Ecto neural progenitor cell (in vitro differentiated cells): ENCODE measurements around the gene SLC39A1.
"Not testable (repeated sequence)": the region's sequence is repeated elsewhere in the genome, so short reads cannot be mapped to it uniquely, and the experiment has no call there.

Source experiments
- DNase-seq: peaks from one replicate; pipeline ENCODE4 v3.0.0-alpha.2; 2018; ENCODE audit warnings: low spot score

The SLC39A1 gene

DNA sequence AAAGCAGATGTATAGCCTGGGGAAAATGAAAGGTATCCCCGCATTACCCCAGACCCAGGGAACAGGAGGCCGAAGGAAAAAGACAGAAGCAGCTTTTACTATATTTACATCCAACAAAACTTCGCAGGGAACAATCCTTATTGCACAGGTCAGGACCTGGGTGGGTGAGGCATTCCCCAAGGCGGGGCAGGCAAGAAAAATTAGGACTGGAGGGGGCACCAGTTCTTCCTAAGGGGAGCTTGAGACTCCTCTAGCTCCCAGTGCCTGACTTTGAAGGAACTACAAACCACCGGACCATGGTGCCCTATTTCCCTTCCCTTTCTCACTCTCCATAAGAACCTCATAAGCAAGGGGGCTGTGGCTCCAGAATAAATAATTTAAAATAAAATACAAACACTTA, 33.9 kb downstream of the SLC39A1 start:
- no peak for DNase-seq

DNA sequence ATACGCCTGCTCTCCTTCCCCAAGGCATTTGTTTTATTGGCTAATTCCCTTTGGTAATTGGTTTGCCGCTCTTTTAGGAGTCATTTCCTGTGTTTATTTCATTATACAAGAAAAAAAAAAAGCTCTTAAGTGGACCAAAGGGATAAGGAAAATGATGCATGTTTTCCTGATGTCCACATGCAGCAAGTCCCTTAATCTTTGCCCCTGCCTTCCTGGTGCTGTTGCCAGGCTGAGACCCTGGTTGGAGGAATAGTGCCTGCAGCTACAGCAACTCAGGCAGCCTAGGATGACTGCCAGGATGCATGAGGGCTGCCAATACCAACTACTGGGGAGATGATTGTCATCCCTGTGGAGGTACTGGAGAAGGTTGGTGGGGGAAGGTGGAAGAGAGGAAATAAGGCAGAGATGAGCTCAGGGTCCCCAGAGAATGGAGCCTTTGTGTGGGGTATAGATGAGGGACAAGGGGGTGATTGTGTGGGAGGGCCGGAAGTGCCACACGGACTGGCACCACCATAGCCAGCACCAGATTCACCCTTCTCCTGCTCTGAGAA, 34.5 kb downstream of the SLC39A1 start:
- DNase-seq: no peak

DNA sequence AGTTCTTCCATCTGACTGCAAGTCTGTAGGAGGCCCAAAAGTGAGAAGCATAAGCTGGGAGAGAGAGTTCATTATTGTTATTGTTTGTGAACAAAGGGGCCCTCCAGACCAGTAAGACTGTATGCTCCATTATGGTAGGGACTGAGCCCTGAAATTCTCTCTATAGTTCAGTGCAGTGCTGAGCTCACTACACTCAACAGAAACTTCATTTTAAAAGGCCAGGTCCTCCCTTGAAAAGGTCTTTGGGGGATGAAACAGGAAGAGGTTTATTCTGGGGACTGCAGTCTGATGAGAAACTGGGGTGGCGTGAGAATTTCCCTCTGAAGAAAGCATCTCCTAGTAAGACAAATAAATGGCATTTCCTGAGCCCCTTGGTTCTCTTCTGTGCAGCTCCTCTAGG, 35.1 kb downstream of the SLC39A1 start:
- no peak for DNase-seq

DNA sequence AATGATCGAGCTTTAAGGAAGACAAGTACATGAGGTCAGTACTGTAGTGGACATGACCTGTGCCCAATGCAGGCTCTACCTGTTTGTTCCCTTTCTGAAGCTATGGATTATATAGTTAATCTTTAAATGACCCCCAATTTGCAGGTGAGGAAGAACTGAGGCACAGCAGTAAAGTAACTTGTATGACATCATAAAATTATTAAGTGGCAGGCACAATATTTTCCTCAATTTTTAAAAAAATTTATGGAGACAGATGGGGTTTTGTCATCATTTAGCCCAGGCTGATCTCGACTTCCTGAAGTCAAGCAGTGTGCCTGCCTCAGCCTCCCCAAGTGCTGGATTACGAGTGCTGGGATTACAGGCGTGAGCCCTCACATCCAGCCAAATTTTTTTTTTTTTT, 36.9 kb downstream of the SLC39A1 start:
- no peak for DNase-seq

DNA sequence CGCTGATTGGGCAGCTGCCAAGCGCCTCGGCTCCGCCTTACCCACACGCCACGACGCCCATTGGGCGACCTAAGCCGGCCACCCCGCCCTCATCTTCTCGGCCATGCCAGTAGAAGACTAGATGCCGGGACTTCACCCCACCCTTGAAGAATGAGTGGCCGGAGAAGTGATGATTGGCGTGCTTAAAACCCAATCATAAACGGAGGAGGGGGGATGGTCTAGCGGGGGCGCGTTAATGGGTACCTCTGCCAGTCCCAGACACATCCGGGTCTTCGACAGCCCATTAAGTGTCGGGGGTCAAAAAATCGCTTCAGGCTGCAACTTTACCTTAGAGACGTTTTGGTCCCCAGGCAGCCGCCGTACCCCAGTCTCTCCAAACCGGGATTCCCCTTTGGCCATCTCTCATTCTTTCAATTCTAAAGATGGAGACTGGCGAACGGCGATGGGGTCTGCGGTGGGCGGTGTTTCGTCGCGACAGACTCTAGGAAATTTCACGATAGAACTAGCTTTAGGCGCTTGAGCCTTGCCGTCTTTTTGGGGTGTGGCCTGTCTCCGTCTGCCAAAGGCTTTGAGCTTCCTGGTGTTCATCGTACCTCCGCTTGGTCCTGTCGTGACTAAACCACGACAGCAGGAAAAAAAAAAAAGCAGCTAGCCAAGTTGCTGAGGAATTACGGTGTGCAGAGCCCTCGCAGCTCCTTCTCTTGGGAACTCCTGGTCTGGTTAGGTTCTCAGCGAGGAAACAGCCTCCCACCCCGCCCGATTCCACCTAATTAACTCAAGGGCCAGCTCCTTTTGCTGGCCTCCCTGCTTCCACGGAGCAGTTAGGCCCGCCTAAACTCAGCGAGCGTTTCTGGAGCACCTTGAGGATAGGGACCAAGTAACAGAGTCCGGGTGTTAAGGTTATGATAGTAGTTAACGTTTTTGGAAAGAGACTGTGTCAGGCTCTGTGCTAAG, 40.1 kb downstream of the SLC39A1 start, which contains the start of gene GATAD2B:
Gene GATAD2B (minus strand): TSS at position 1 of the 954 bp plus-strand sequence. CDS start 94,625 bp downstream, outside the sequence.
- peak; percentile 99 for DNase-seq

DNA sequence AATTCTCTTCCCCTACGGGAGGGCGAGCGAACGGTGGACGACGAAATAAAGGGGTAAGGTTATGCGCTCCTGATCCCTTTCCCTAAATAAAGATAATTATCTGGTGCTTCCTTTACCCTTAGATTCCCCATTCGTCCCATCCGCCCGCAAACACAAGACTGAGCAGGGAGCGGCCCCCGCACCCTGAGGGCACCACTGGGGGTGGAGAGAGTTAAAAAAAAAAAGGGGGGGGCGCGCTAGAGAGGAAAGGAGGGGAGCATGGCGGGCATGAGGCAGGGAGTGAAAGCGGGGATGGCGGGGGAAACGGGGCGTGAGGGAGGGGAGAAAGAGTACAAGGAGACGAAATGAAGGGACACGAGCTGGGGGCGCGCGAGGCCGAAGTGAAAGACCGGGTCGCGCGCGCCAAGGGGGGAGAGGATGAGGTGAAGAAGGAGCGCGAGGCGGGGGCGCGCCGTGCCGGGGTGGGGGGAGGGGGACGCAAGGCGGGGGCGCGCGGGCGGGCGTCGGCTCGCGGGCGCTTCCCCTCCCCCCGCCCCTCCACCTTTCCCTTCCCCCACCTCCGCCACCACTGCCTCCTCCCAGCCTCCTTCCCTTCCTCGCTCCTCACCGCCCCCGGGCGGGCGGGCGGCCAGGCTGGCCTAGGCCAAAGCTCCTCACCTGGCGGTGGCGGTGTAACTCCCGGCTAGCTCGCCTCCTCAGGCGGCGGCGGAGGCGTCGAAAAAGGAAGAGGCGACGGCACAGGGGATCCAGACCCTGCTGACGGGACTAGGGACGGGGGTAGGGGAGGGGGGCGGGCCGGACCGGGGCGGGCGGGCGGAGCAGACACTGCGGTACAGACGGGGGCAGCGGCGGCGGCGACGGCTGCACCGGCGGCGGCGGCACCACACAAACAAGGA, 41.0 kb downstream of the SLC39A1 start:
- DNase-seq: no peak

DNA sequence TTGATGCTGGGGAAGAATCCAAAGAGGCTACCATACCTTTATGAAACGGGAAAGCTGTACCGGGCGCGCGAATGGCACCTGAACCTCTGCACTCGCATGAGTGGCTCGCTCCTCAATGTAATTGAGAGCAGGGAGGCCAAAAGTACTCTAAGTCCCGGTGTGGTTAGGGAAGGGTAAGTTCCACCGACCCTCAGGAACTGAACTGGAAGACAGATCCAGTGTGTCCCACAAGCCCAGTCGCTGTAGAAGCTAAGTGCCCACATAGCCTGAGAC, 41.6 kb downstream of the SLC39A1 start:
- DNase-seq: no peak

DNA sequence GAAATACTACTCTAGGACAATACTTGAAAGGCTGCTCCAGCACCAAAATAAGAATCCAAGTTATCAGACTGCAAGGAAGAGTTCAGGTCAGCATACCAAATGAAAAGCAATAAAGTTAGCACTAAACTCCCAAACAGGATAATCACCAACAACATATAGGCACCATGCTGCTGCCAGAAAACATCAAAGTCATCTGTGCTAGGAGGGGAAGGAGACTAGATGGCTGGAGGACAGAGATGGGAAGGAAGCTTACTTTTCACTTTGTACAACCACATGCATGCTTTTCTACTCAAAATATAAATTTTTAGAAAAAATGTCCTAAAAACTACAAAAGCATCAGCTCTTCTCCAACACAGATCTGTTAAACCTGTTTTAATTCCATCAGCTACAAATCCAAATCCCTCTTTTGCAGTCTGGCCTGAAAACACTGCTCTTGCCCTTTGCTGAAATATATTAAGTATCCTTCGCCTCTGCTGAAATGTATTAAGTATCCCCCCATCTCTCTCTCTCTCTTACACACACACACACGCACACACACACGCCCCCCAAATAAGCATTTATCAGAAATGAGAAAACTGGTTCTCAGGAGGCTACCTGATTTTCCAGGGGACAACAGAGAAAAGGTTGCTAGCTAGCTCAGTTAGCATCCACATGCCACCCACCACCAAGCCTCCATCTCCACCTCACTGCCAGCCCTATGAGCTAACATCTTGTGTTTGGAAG, 42.1 kb downstream of the SLC39A1 start:
- DNase-seq: no peak

DNA sequence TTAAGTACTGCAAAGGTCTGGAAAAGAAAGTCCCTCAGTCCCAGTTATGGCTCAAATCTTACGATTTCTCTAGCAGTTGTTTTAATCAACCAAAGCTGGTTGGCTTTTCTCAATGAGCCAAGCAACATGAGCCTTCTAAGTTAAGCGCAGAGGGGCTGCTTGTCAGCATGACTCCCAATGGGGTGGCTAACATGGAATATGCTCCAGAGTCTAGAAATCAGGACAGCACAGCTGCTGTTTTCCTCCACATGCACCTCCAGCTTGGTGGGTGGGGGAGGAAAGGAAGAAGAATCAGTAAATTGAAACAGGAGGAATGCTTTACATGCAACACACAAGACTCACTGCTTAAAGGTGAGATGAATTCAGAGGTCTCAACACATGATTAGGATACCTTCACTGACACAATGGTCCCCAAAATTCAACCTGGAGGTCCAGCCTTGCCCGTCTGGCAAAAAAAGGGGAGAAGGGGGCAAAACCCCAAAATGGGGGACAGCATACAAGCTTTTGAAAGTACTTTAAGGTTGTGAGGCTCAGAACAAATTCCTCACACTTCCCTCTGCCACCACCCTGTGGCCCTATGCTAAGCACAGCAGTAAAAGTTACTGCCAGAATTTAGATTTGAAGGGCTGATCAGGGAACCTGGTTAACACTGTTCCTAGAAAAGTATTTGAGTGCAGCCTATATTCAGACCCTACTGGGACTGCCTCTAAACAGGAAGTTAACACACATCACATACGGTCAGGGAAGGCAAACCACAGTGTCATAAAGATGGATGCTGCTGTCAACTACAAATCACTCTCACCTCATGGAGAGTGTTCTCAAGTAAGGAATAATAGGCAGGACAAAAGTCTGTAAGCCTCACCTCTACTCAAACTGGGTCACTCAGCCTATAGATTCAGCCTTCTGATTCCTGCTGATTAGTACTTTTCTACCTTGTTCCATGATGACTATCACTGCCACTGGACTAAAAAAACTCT, 43.2 kb downstream of the SLC39A1 start:
- no peak for DNase-seq

DNA sequence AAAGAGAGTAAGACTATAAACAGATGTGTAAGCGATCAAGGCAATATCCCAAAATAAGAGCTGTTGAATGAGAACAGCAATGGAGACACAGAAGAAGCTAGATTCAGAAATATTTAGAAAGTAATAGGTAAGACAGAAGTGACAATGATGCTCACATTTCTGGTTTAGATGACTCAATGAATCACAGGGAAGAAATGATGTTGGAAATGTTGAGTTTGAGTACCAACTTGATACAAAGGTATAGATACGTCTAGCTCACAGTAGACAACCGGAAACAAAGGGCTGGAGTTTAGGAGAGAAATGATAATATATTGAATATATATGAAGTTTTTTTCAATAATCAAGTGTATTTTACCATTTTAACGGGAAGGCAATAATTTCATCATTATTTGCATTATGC, 47.0 kb downstream of the SLC39A1 start:
- no peak for DNase-seq

DNA sequence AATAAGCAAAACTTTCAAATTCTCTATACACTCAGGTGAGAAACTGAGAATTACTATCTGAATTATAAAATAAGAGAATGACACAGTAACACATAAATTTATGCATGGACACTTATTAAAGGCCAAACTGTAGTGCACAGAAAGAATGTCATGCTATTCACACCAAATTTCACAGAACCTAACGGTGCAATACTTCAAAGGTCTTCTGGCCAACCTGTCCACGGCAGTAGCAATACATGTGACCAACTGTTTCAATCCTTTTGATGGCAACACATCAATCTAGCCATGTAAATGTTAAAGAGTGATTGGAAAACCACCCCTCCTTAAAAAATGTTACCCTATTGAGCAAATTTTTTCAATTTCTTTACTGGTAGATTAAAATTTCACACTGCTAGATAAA, 51.0 kb downstream of the SLC39A1 start:
- no peak for DNase-seq

DNA sequence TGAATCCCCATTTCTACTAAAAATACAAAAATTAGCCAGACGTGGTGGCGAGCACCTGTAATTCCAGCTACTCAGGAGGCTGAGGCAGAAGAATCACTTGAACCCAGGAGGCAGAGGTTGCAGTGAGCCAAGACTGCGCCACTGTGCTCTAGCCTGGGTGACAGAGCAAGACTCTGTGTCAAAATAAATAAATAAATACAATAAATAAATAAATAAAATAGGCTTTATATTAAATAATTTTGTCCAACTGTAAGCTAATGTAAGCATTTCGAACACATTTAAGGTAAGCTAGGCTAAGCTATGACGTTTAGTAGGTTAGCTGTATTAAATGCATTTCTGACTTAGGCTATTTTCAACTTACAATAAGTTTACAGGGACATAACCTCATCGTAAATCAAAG, 52.8 kb downstream of the SLC39A1 start:
- not testable (repeated sequence) for DNase-seq
